Measurements from ENCODE around the gene MACROD2. TPM values are rescaled to one million over a fixed set of nuclear protein-coding genes. Genes with fewer than 3 reads are reported as not detected.

MACROD2 gene
- total RNA-seq, 1 experiment from 2014 or later, result 1.4 TPM

GRCh38 chr20:14792915-14793314 is 797.6 kb downstream of the MACROD2 start:
- H3K4me3 ChIP-seq (ENCODE audit: low read depth, low read length, poor library complexity, severe bottlenecking), result no peak overlapping the region
- H3K27me3 ChIP-seq (replicated peaks; ENCODE audit: insufficient read depth, low read depth, low read length, poor library complexity), result no peaks in the 10 kb centered on the region
- ChIA-PET CTCF (no interaction called here), POLR2A (ENCODE audit: low non-redundant PET) (no interaction called here)
- H3K9me3 ChIP-seq (ENCODE audit: low read depth, low read length, poor library complexity, severe bottlenecking), result no peaks in the 10 kb centered on the region
- no peak for DNase-seq (ENCODE audit: low spot score)
- BruUV-seq (replicated peaks), result no TSS peak
- no peak for TF ChIP-seq EZH2 (IDR thresholded peaks at IDR 0.05; ENCODE audit: borderline replicate concordance, low read depth, low read length, poor library complexity, severe bottlenecking)
- TF ChIP-seq CTCF (conservative IDR thresholded peaks at IDR 0.05; ENCODE audit: low read depth, low read length), result no peak
- no peaks in the 10 kb centered on the region for H3K4me1 ChIP-seq (ENCODE audit: insufficient read depth, low read length, poor library complexity, severe bottlenecking)
- H3K27ac ChIP-seq (ENCODE audit: low read depth, low read length, poor library complexity, severe bottlenecking), result no peak overlapping the region
- no peaks in the 10 kb centered on the region for H3K36me3 ChIP-seq (ENCODE audit: insufficient read depth, low read length, poor library complexity, severe bottlenecking)
- intact Hi-C loops (cut with micrococcal nuclease; ENCODE audit: unreplicated experiment), result no loop called here

- ChIA-PET CTCF (no interaction called here), POLR2A (ENCODE audit: low non-redundant PET) (no interaction called here)
- Histone ChIP-seq H3K4me1 (ENCODE audit: insufficient read depth, low read length, poor library complexity, severe bottlenecking) (no peaks in the 10 kb centered on the region), H3K4me3 (ENCODE audit: low read depth, low read length, poor library complexity, severe bottlenecking) (no peak overlapping the region), H3K27ac (ENCODE audit: low read depth, low read length, poor library complexity, severe bottlenecking) (no peak overlapping the region), H3K36me3 (ENCODE audit: insufficient read depth, low read length, poor library complexity, severe bottlenecking) (no peaks in the 10 kb centered on the region), H3K27me3 (replicated peaks; ENCODE audit: insufficient read depth, low read depth, low read length, poor library complexity) (no peaks in the 10 kb centered on the region), H3K9me3 (ENCODE audit: low read depth, low read length, poor library complexity, severe bottlenecking) (peaks cover 3% of the 10 kb centered on the region)
- DNase-seq (ENCODE audit: low spot score), result no peak
- no TSS peak for BruUV-seq (replicated peaks)
- no peak for TF ChIP-seq EZH2 (IDR thresholded peaks at IDR 0.05; ENCODE audit: borderline replicate concordance, low read depth, low read length, poor library complexity, severe bottlenecking)
- no peak for TF ChIP-seq CTCF (conservative IDR thresholded peaks at IDR 0.05; ENCODE audit: low read depth, low read length)
- intact Hi-C loops (cut with micrococcal nuclease; ENCODE audit: unreplicated experiment), result no loop called here
Measured at GRCh38 chr20:14799545-14800216, 804.4 kb downstream of the MACROD2 start.

- TF ChIP-seq CTCF (conservative IDR thresholded peaks at IDR 0.05; ENCODE audit: low read depth, low read length), result no peak
- TF ChIP-seq EZH2 (IDR thresholded peaks at IDR 0.05; ENCODE audit: borderline replicate concordance, low read depth, low read length, poor library complexity, severe bottlenecking), result no peak
- no peak for DNase-seq (ENCODE audit: low spot score)
- H3K36me3 ChIP-seq (ENCODE audit: insufficient read depth, low read length, poor library complexity, severe bottlenecking), result no peaks in the 10 kb centered on the region
- H3K27me3 ChIP-seq (replicated peaks; ENCODE audit: insufficient read depth, low read depth, low read length, poor library complexity), result no peaks in the 10 kb centered on the region
- H3K4me3 ChIP-seq (ENCODE audit: low read depth, low read length, poor library complexity, severe bottlenecking), result no peak overlapping the region
- H3K27ac ChIP-seq (ENCODE audit: low read depth, low read length, poor library complexity, severe bottlenecking), result no peak overlapping the region
- CTCF ChIA-PET, result no interaction called here
- no peaks in the 10 kb centered on the region for H3K4me1 ChIP-seq (ENCODE audit: insufficient read depth, low read length, poor library complexity, severe bottlenecking)
- no TSS peak for BruUV-seq (replicated peaks)
- POLR2A ChIA-PET (ENCODE audit: low non-redundant PET), result no interaction called here
- H3K9me3 ChIP-seq (ENCODE audit: low read depth, low read length, poor library complexity, severe bottlenecking), result peaks cover 7% of the 10 kb centered on the region
- intact Hi-C loops (cut with micrococcal nuclease; ENCODE audit: unreplicated experiment), result no loop called here
Measured at GRCh38 chr20:14800707-14801425, 805.5 kb downstream of the MACROD2 start.
